SK-N-SH treated with all-trans-retinoic acid at 6 μM for 48 hours (cell line): ENCODE measurements around the gene CYP2W1.

Source experiments
- ATAC-seq: fragments of 200-7000 bp; cut with Tn5 transposase; 3 replicates; pipeline ENCODE4 v1.9.1; 2020; ENCODE audit warnings: mild to moderate bottlenecking, moderate library complexity
- ARNTL ChIP-seq: fragments of 450-650 bp; formaldehyde crosslinking; IDR thresholded peaks from 2 replicates; pipeline ENCODE4 v1.5.0; 2020; ENCODE audit warnings: low read depth, mild to moderate bottlenecking, moderate library complexity, borderline replicate concordance
- BACH2 ChIP-seq: fragments of 250-450 bp; sonication (Bioruptor Pico); IDR thresholded peaks from 2 replicates; pipeline ENCODE4 v1.9.0; 2021; ENCODE audit warnings: mild to moderate bottlenecking, borderline replicate concordance
- CREB5 ChIP-seq: fragments of 250-450 bp; sonication (Bioruptor Pico); IDR thresholded peaks from 2 replicates; pipeline ENCODE4 v1.5.1; 2020; ENCODE audit warnings: low read depth, mild to moderate bottlenecking, moderate library complexity
- CSDC2 ChIP-seq: fragments of 250-450 bp; sonication (Bioruptor Pico); IDR thresholded peaks from 2 replicates; pipeline ENCODE4 v1.5.0; 2020; ENCODE audit warnings: mild to moderate bottlenecking, moderate library complexity
- CSRNP3 ChIP-seq: fragments of 250-450 bp; sonication (Bioruptor Pico); IDR thresholded peaks from 2 replicates; pipeline ENCODE4 v1.5.1; 2021; ENCODE audit warnings: mild to moderate bottlenecking, moderate library complexity
- ESRRG ChIP-seq: fragments of 250-450 bp; sonication (Bioruptor Pico); IDR thresholded peaks from 2 replicates; pipeline ENCODE4 v1.6.1; 2021; ENCODE audit warnings: mild to moderate bottlenecking
- GLIS3 ChIP-seq: fragments of 250-450 bp; sonication (Bioruptor Pico); IDR thresholded peaks from 2 replicates; pipeline ENCODE4 v1.5.0; 2020; ENCODE audit warnings: mild to moderate bottlenecking, moderate library complexity
- OSR1 ChIP-seq: fragments of 250-450 bp; sonication (Bioruptor Pico); IDR thresholded peaks from 2 replicates; pipeline ENCODE4 v1.8.0; 2022; ENCODE audit warnings: moderate library complexity, mild to moderate bottlenecking, inconsistent platforms
- PATZ1 ChIP-seq: fragments of 250-450 bp; sonication (Bioruptor Pico); IDR thresholded peaks from 2 replicates; pipeline ENCODE4 v1.8.0; 2020; ENCODE audit warnings: mild to moderate bottlenecking, moderate library complexity, borderline replicate concordance
- POU6F1 ChIP-seq: fragments of 250-450 bp; sonication (Bioruptor Pico); IDR thresholded peaks from 2 replicates; pipeline ENCODE4 v1.8.0; 2021; ENCODE audit warnings: low read depth, mild to moderate bottlenecking, moderate library complexity, borderline replicate concordance
- PPARA ChIP-seq: fragments of 250-450 bp; sonication (Bioruptor Pico); IDR thresholded peaks from 2 replicates; pipeline ENCODE4 v1.5.0; 2020; ENCODE audit warnings: mild to moderate bottlenecking, borderline replicate concordance
- RARB ChIP-seq: fragments of 250-450 bp; sonication (Bioruptor Pico); IDR thresholded peaks from 2 replicates; pipeline ENCODE4 v1.8.0; 2021; ENCODE audit warnings: mild to moderate bottlenecking, moderate library complexity
- SNAI2 ChIP-seq: fragments of 250-450 bp; sonication (Bioruptor Pico); IDR thresholded peaks from 2 replicates; pipeline ENCODE4 v1.5.0; 2020; ENCODE audit warnings: mild to moderate bottlenecking, moderate library complexity
- TCF4 ChIP-seq: fragments of 250-450 bp; sonication (Bioruptor Pico); IDR thresholded peaks from 2 replicates; pipeline ENCODE4 v1.8.0; 2021; ENCODE audit warnings: mild to moderate bottlenecking, moderate library complexity, borderline replicate concordance
- TOX ChIP-seq: fragments of 250-450 bp; sonication (Bioruptor Pico); IDR thresholded peaks from 2 replicates; pipeline ENCODE4 v1.8.0; 2021; ENCODE audit warnings: mild to moderate bottlenecking, moderate library complexity, borderline replicate concordance
- TSHZ2 ChIP-seq: fragments of 250-450 bp; sonication (Bioruptor Pico); IDR thresholded peaks from 2 replicates; pipeline ENCODE4 v1.5.0; 2020; ENCODE audit warnings: mild to moderate bottlenecking, moderate library complexity
- ZC3H10 ChIP-seq: fragments of 250-450 bp; sonication (Bioruptor Pico); IDR thresholded peaks from 2 replicates; pipeline ENCODE4 v1.5.1; 2021; ENCODE audit warnings: mild to moderate bottlenecking, moderate library complexity
- ZFP30 ChIP-seq: fragments of 450-650 bp; formaldehyde crosslinking; IDR thresholded peaks from 2 replicates; pipeline ENCODE4 v1.5.0; 2022; ENCODE audit warnings: mild to moderate bottlenecking, moderate library complexity
- ZNF565 ChIP-seq: fragments of 450-650 bp; formaldehyde crosslinking; conservative IDR thresholded peaks from 2 replicates; pipeline ENCODE4 v1.5.0; 2020; ENCODE audit warnings: low read depth, mild to moderate bottlenecking, moderate library complexity
- ZNF8 ChIP-seq: fragments of 450-650 bp; formaldehyde crosslinking; IDR thresholded peaks from 2 replicates; pipeline ENCODE4 v1.5.0; 2020; ENCODE audit warnings: mild to moderate bottlenecking, moderate library complexity

The CYP2W1 gene

GRCh38 chr7:1012004-1012715 lies 29.2 kb downstream of the CYP2W1 start:
- no peak for TF ChIP-seq TSHZ2 (CRISPR knock-in tag)
- no peak; the same call in 2 of the 3 replicates for ATAC-seq

- no peak for ATAC-seq
- no peak for TF ChIP-seq RARB
- TF ChIP-seq ZNF8 (CRISPR knock-in tag): no peak
- no peak for TF ChIP-seq TCF4 (CRISPR knock-in tag)
- no peak for TF ChIP-seq GLIS3 (CRISPR knock-in tag)
- no peak for TF ChIP-seq ZC3H10 (CRISPR knock-in tag)
- TF ChIP-seq PATZ1 (CRISPR knock-in tag): no peak
- TF ChIP-seq POU6F1 (CRISPR knock-in tag): no peak
- no peak for TF ChIP-seq ESRRG (CRISPR knock-in tag)
- no peak for TF ChIP-seq CREB5 (CRISPR knock-in tag)
- TF ChIP-seq PPARA (CRISPR knock-in tag): no peak
- no peak for TF ChIP-seq SNAI2 (CRISPR knock-in tag)
- TF ChIP-seq CSRNP3 (CRISPR knock-in tag): no peak
- TF ChIP-seq ZFP30: no peak
- no peak for TF ChIP-seq TSHZ2 (CRISPR knock-in tag)
- TF ChIP-seq TOX: no peak
- no peak for TF ChIP-seq CSDC2 (CRISPR knock-in tag)
- TF ChIP-seq ARNTL: no peak
- no peak for TF ChIP-seq OSR1 (CRISPR knock-in tag)
- no peak for TF ChIP-seq ZNF565
- TF ChIP-seq BACH2 (CRISPR knock-in tag): no peak
Measured at GRCh38 chr7:1012716-1013095, 29.7 kb downstream of the CYP2W1 start.
